SK-N-SH treated with all-trans-retinoic acid at 6 μM for 48 hours (cell line): Measurements from ENCODE around the gene GRIK3.

ENCODE experiments used
- ATAC-seq: fragments of 200-7000 bp; cut with Tn5 transposase; 3 replicates; pipeline ENCODE4 v1.9.1; 2020; ENCODE audit warnings: mild to moderate bottlenecking, moderate library complexity
- ARNTL ChIP-seq: fragments of 450-650 bp; formaldehyde crosslinking; IDR thresholded peaks from 2 replicates; pipeline ENCODE4 v1.5.0; 2020; ENCODE audit warnings: low read depth, mild to moderate bottlenecking, moderate library complexity, borderline replicate concordance
- BACH2 ChIP-seq: fragments of 250-450 bp; sonication (Bioruptor Pico); IDR thresholded peaks from 2 replicates; pipeline ENCODE4 v1.9.0; 2021; ENCODE audit warnings: mild to moderate bottlenecking, borderline replicate concordance
- CREB5 ChIP-seq: fragments of 250-450 bp; sonication (Bioruptor Pico); IDR thresholded peaks from 2 replicates; pipeline ENCODE4 v1.5.1; 2020; ENCODE audit warnings: low read depth, mild to moderate bottlenecking, moderate library complexity
- CSDC2 ChIP-seq: fragments of 250-450 bp; sonication (Bioruptor Pico); IDR thresholded peaks from 2 replicates; pipeline ENCODE4 v1.5.0; 2020; ENCODE audit warnings: mild to moderate bottlenecking, moderate library complexity
- CSRNP3 ChIP-seq: fragments of 250-450 bp; sonication (Bioruptor Pico); IDR thresholded peaks from 2 replicates; pipeline ENCODE4 v1.5.1; 2021; ENCODE audit warnings: mild to moderate bottlenecking, moderate library complexity
- GLIS3 ChIP-seq: fragments of 250-450 bp; sonication (Bioruptor Pico); IDR thresholded peaks from 2 replicates; pipeline ENCODE4 v1.5.0; 2020; ENCODE audit warnings: mild to moderate bottlenecking, moderate library complexity
- ISL1 ChIP-seq: fragments of 250-450 bp; sonication (Bioruptor Pico); IDR thresholded peaks from 2 replicates; pipeline ENCODE4 v2.1.2; 2022; ENCODE audit warnings: mild to moderate bottlenecking, moderate library complexity
- OSR1 ChIP-seq: fragments of 250-450 bp; sonication (Bioruptor Pico); IDR thresholded peaks from 2 replicates; pipeline ENCODE4 v1.8.0; 2022; ENCODE audit warnings: moderate library complexity, mild to moderate bottlenecking, inconsistent platforms
- POU6F1 ChIP-seq: fragments of 250-450 bp; sonication (Bioruptor Pico); IDR thresholded peaks from 2 replicates; pipeline ENCODE4 v1.8.0; 2021; ENCODE audit warnings: low read depth, mild to moderate bottlenecking, moderate library complexity, borderline replicate concordance
- RARB ChIP-seq: fragments of 250-450 bp; sonication (Bioruptor Pico); IDR thresholded peaks from 2 replicates; pipeline ENCODE4 v1.8.0; 2021; ENCODE audit warnings: mild to moderate bottlenecking, moderate library complexity
- SNAI2 ChIP-seq: fragments of 250-450 bp; sonication (Bioruptor Pico); IDR thresholded peaks from 2 replicates; pipeline ENCODE4 v1.5.0; 2020; ENCODE audit warnings: mild to moderate bottlenecking, moderate library complexity
- TCF4 ChIP-seq: fragments of 250-450 bp; sonication (Bioruptor Pico); IDR thresholded peaks from 2 replicates; pipeline ENCODE4 v1.8.0; 2021; ENCODE audit warnings: mild to moderate bottlenecking, moderate library complexity, borderline replicate concordance
- TOX ChIP-seq: fragments of 250-450 bp; sonication (Bioruptor Pico); IDR thresholded peaks from 2 replicates; pipeline ENCODE4 v1.8.0; 2021; ENCODE audit warnings: mild to moderate bottlenecking, moderate library complexity, borderline replicate concordance
- TSHZ2 ChIP-seq: fragments of 250-450 bp; sonication (Bioruptor Pico); IDR thresholded peaks from 2 replicates; pipeline ENCODE4 v1.5.0; 2020; ENCODE audit warnings: mild to moderate bottlenecking, moderate library complexity
- ZC3H10 ChIP-seq: fragments of 250-450 bp; sonication (Bioruptor Pico); IDR thresholded peaks from 2 replicates; pipeline ENCODE4 v1.5.1; 2021; ENCODE audit warnings: mild to moderate bottlenecking, moderate library complexity
- ZFP3 ChIP-seq: fragments of 250-450 bp; sonication (Bioruptor Pico); IDR thresholded peaks from 2 replicates; pipeline ENCODE4 v1.5.0; 2020; ENCODE audit warnings: mild to moderate bottlenecking, moderate library complexity
- ZFP30 ChIP-seq: fragments of 450-650 bp; formaldehyde crosslinking; IDR thresholded peaks from 2 replicates; pipeline ENCODE4 v1.5.0; 2022; ENCODE audit warnings: mild to moderate bottlenecking, moderate library complexity
- ZNF565 ChIP-seq: fragments of 450-650 bp; formaldehyde crosslinking; conservative IDR thresholded peaks from 2 replicates; pipeline ENCODE4 v1.5.0; 2020; ENCODE audit warnings: low read depth, mild to moderate bottlenecking, moderate library complexity
- ZNF8 ChIP-seq: fragments of 450-650 bp; formaldehyde crosslinking; IDR thresholded peaks from 2 replicates; pipeline ENCODE4 v1.5.0; 2020; ENCODE audit warnings: mild to moderate bottlenecking, moderate library complexity

The GRIK3 gene

GRCh38 chr1:37038227-37039093 lies 4.1 kb upstream of the GRIK3 start:
- TF ChIP-seq OSR1 (CRISPR knock-in tag) (no peak), ZNF8 (CRISPR knock-in tag) (no peak), TCF4 (CRISPR knock-in tag) (no peak), CREB5 (no peak), GLIS3 (no peak), CSDC2 (no peak), ISL1 (no peak), ZFP3 (CRISPR knock-in tag) (no peak), POU6F1 (CRISPR knock-in tag) (no peak), TSHZ2 (CRISPR knock-in tag) (no peak)
- no peak; the same call in 2 of the 3 replicates for ATAC-seq

- no peak for TF ChIP-seq CSRNP3 (CRISPR knock-in tag)
- TF ChIP-seq BACH2 (CRISPR knock-in tag), result no peak
- TF ChIP-seq ISL1, result no peak
- no peak for TF ChIP-seq ARNTL
- ATAC-seq, result no peak
These were observed 3.4 kb upstream of the GRIK3 start for GRCh38 chr1:37037690-37038089.

- TF ChIP-seq TSHZ2 (CRISPR knock-in tag) (no peak), OSR1 (CRISPR knock-in tag) (no peak), ZC3H10 (CRISPR knock-in tag) (no peak), CSRNP3 (CRISPR knock-in tag) (no peak), TOX (CRISPR knock-in tag) (no peak), ZNF8 (CRISPR knock-in tag) (no peak), RARB (CRISPR knock-in tag) (no peak), CREB5 (no peak), ZFP30 (CRISPR knock-in tag) (no peak), SNAI2 (no peak), BACH2 (CRISPR knock-in tag) (no peak), ZNF565 (CRISPR knock-in tag) (no peak), GLIS3 (no peak), CSDC2 (no peak)
- no peak for ATAC-seq
These were observed 2.3 kb upstream of the GRIK3 start for GRCh38 chr1:37036667-37037053.
